ENCODE measurements around the gene OR10H4. TPM values are rescaled to one million over a fixed set of nuclear protein-coding genes. Genes with fewer than 3 reads are reported as not detected.

Gene OR10H4
- polyA plus RNA-seq, 1 donor (not counting 4 experiments of a cell fraction or from before 2014, with no cell fraction given), result not detected

- no peaks in the 10 kb centered on the region for H3K9me1 ChIP-seq (ENCODE audit: control insufficient read depth, extremely low read depth, insufficient read depth, low read length)
- H3K36me3 ChIP-seq (ENCODE audit: control insufficient read depth in 2 of 2, extremely low read depth in 1 of 2, insufficient read depth in 2 of 2, low read length in 2 of 2), result no peaks in the 10 kb centered on the region
- dilution Hi-C loops (cut with MboI; ENCODE audit: extremely low pct_ligation_motif_present, low sequenced_read_pairs), result no loop called here
- TF ChIP-seq EZH2 (IDR thresholded peaks at IDR 0.05; ENCODE audit: low read length) (no peak), CTCF (optimal IDR thresholded peaks at IDR 0.05 in 1 of 3, IDR thresholded peaks at IDR 0.05 in 1 of 3, conservative IDR thresholded peaks at IDR 0.05 in 1 of 3; ENCODE audit: extremely low read depth in 1 of 3, insufficient read depth in 2 of 3, low read length in 3 of 3) (no peak)
- no peaks in the 10 kb centered on the region for H4K20me1 ChIP-seq (ENCODE audit: control insufficient read depth, extremely low read depth, insufficient read depth, low read length)
- H3K9ac ChIP-seq (ENCODE audit: control insufficient read depth, extremely low read depth, insufficient read depth, low read length), result no peak overlapping the region
- no peak overlapping the region for H2AFZ ChIP-seq (ENCODE audit: control insufficient read depth, low read length)
- H3K9me3 ChIP-seq (ENCODE audit: control insufficient read depth, low read depth, low read length), result no peaks in the 10 kb centered on the region
- no peak for DNase-seq (ENCODE audit: low read depth, low spot score)
- no peak for FAIRE-seq
- H3K27ac ChIP-seq (ENCODE audit: control insufficient read depth, insufficient read depth, low read length), result no peak overlapping the region
- no peaks in the 10 kb centered on the region for H3K79me2 ChIP-seq (ENCODE audit: control insufficient read depth, insufficient read depth, low read length)
- H3K4me1 ChIP-seq (ENCODE audit: control insufficient read depth, extremely low read depth, insufficient read depth, low read length), result no peaks in the 10 kb centered on the region
- H3K27me3 ChIP-seq (ENCODE audit: control insufficient read depth, extremely low read depth, insufficient read depth, low read length), result peaks cover 7% of the 10 kb centered on the region
- H3K4me3 ChIP-seq (ENCODE audit: control insufficient read depth in 2 of 3, extremely low read depth in 1 of 3, insufficient read depth in 2 of 3, low read depth in 1 of 3, low read length in 3 of 3), result no peak overlapping the region
- no peak overlapping the region for H3K4me2 ChIP-seq (ENCODE audit: control insufficient read depth, extremely low read depth, insufficient read depth, low read depth, low read length)
Observed at GRCh38 chr19:15905026-15905425, 43.8 kb upstream of the OR10H4 start.

GRCh38 chr19:15911599-15912235 lies 37.1 kb upstream of the OR10H4 start:
- FAIRE-seq (no peak), DNase-seq (ENCODE audit: low read depth, low spot score) (no peak)
- peaks cover 9% of the 10 kb centered on the region for H3K27me3 ChIP-seq (ENCODE audit: control insufficient read depth, extremely low read depth, insufficient read depth, low read length)
- no peaks in the 10 kb centered on the region for H3K9me1 ChIP-seq (ENCODE audit: control insufficient read depth, extremely low read depth, insufficient read depth, low read length)
- peaks cover 0 to 2% of the 10 kb centered on the region in 2 experiments for H3K36me3 ChIP-seq (ENCODE audit: control insufficient read depth in 2 of 2, extremely low read depth in 1 of 2, insufficient read depth in 2 of 2, low read length in 2 of 2)
- H3K4me1 ChIP-seq (ENCODE audit: control insufficient read depth, extremely low read depth, insufficient read depth, low read length), result no peaks in the 10 kb centered on the region
- no peaks in the 10 kb centered on the region for H4K20me1 ChIP-seq (ENCODE audit: control insufficient read depth, extremely low read depth, insufficient read depth, low read length)
- H3K27ac ChIP-seq (ENCODE audit: control insufficient read depth, insufficient read depth, low read length), result no peak overlapping the region
- H3K9me3 ChIP-seq (ENCODE audit: control insufficient read depth, low read depth, low read length), result no peaks in the 10 kb centered on the region
- no peak overlapping the region for H2AFZ ChIP-seq (ENCODE audit: control insufficient read depth, low read length)
- H3K9ac ChIP-seq (ENCODE audit: control insufficient read depth, extremely low read depth, insufficient read depth, low read length), result no peak overlapping the region
- no peak overlapping the region for H3K4me2 ChIP-seq (ENCODE audit: control insufficient read depth, extremely low read depth, insufficient read depth, low read depth, low read length)
- dilution Hi-C loops (cut with MboI; ENCODE audit: extremely low pct_ligation_motif_present, low sequenced_read_pairs), result no loop called here
- no peaks in the 10 kb centered on the region for H3K79me2 ChIP-seq (ENCODE audit: control insufficient read depth, insufficient read depth, low read length)
- no peak overlapping the region for H3K4me3 ChIP-seq (ENCODE audit: control insufficient read depth in 2 of 3, extremely low read depth in 1 of 3, insufficient read depth in 2 of 3, low read depth in 1 of 3, low read length in 3 of 3)
- TF ChIP-seq EZH2 (IDR thresholded peaks at IDR 0.05; ENCODE audit: low read length) (no peak), CTCF (optimal IDR thresholded peaks at IDR 0.05 in 1 of 3, IDR thresholded peaks at IDR 0.05 in 1 of 3, conservative IDR thresholded peaks at IDR 0.05 in 1 of 3; ENCODE audit: extremely low read depth in 1 of 3, insufficient read depth in 2 of 3, low read length in 3 of 3) (peak in 2 of 3 experiments; percentile 13 to 32)

Measured in keratinocyte (primary cell).